Mucosa of rectum (tissue), 2 donors: ENCODE measurements around the gene KCMF1.

Experiments
- H3K27ac ChIP-seq, 2 donors: one replicate each; pipeline ENCODE4 v1.7.0; 2013; ENCODE audit warnings: inconsistent platforms in 2 of 2, low read depth in 2 of 2, low read length in 2 of 2
- H3K27me3 ChIP-seq, 2 donors: one replicate each; pipeline ENCODE4 v1.7.0; 2013; ENCODE audit warnings: low read length in 2 of 2; ENCODE audit not compliant: control insufficient read depth in 2 of 2, insufficient read depth in 2 of 2
- H3K36me3 ChIP-seq, 2 donors: one replicate each; pipeline ENCODE4 v1.7.0; 2013; ENCODE audit warnings: low read length in 2 of 2; ENCODE audit not compliant: control insufficient read depth in 2 of 2, insufficient read depth in 2 of 2
- H3K4me1 ChIP-seq, 2 donors: one replicate each; pipeline ENCODE4 v1.7.0; 2013; ENCODE audit warnings: low read length in 2 of 2, mild to moderate bottlenecking in 1 of 2; ENCODE audit not compliant: control insufficient read depth in 2 of 2, insufficient read depth in 2 of 2
- H3K4me3 ChIP-seq, 2 donors: one replicate each; pipeline ENCODE4 v1.7.0; 2013; ENCODE audit warnings: low read length in 2 of 2
- H3K9ac ChIP-seq, 2 donors: one replicate each; pipeline ENCODE4 v1.7.0; 2013; ENCODE audit warnings: low read length in 2 of 2, low read depth in 1 of 2, mild to moderate bottlenecking in 1 of 2
- H3K9me3 ChIP-seq, 2 donors: one replicate each; pipeline ENCODE4 v1.7.0; 2013; ENCODE audit warnings: low read length in 2 of 2; ENCODE audit not compliant: control insufficient read depth in 2 of 2
- donor health status: healthy.
- donor health status: Normal muscosa, but diverticular disease.

KCMF1 gene

GRCh38 chr2:85073033-85073432 is 102.1 kb downstream of the KCMF1 start:
- Histone ChIP-seq H3K9ac (no peak overlapping the region), H3K36me3 (no peaks in the 10 kb centered on the region), H3K4me1 (no peaks in the 10 kb centered on the region), H3K27ac (no peak overlapping the region), H3K27me3 (no peaks in the 10 kb centered on the region), H3K4me3 (no peak overlapping the region), H3K9me3 (no peaks in the 10 kb centered on the region)

- Histone ChIP-seq H3K9ac (no peak overlapping the region), H3K36me3 (no peaks in the 10 kb centered on the region), H3K4me1 (no peaks in the 10 kb centered on the region), H3K27ac (no peak overlapping the region), H3K4me3 (no peak overlapping the region), H3K27me3 (no peaks in the 10 kb centered on the region), H3K9me3 (no peaks in the 10 kb centered on the region)
Observed at GRCh38 chr2:85076618-85077274, 105.8 kb downstream of the KCMF1 start.

GRCh38 chr2:85077859-85078419 is 107.0 kb downstream of the KCMF1 start:
- no peaks in the 10 kb centered on the region for H3K4me1 ChIP-seq
- H3K27me3 ChIP-seq, result no peaks in the 10 kb centered on the region
- H3K36me3 ChIP-seq, result no peaks in the 10 kb centered on the region
- H3K9me3 ChIP-seq, result no peaks in the 10 kb centered on the region
- no peak overlapping the region for H3K9ac ChIP-seq
- H3K27ac ChIP-seq, result no peak overlapping the region
- H3K4me3 ChIP-seq, result no peak overlapping the region

GRCh38 chr2:85078536-85078935 is 107.6 kb downstream of the KCMF1 start:
- Histone ChIP-seq H3K36me3 (no peaks in the 10 kb centered on the region), H3K9me3 (no peaks in the 10 kb centered on the region), H3K27ac (no peak overlapping the region), H3K9ac (no peak overlapping the region), H3K27me3 (peaks cover 0 to 3% of the 10 kb centered on the region in 2 donors), H3K4me3 (no peak overlapping the region), H3K4me1 (no peaks in the 10 kb centered on the region)

DNA sequence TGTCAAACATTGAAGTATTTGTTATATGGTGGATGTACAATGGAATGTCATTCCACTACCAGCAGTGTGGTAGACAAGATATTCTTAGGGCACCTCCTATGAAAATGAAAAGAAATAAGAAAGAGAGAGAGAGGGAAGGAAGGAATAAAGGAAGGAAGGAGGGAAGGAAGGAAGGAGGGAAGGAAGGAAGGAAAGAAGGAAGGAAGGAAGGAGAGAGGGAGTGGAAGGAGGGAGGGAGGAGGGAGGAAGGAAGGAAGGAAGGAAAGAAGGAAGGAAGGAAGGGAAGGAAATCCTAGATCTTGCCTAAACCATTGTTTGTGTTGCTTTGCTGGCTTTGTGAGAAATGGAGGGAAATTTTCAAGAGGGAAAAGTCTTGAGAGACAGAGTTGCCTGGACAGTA is 112.1 kb downstream of the KCMF1 start:
- no peak overlapping the region for H3K27ac ChIP-seq
- H3K9me3 ChIP-seq, result no peaks in the 10 kb centered on the region
- no peak overlapping the region for H3K9ac ChIP-seq
- H3K27me3 ChIP-seq, result peaks cover 0 to 3% of the 10 kb centered on the region in 2 donors
- no peaks in the 10 kb centered on the region for H3K4me1 ChIP-seq
- no peaks in the 10 kb centered on the region for H3K36me3 ChIP-seq
- no peak overlapping the region for H3K4me3 ChIP-seq

DNA sequence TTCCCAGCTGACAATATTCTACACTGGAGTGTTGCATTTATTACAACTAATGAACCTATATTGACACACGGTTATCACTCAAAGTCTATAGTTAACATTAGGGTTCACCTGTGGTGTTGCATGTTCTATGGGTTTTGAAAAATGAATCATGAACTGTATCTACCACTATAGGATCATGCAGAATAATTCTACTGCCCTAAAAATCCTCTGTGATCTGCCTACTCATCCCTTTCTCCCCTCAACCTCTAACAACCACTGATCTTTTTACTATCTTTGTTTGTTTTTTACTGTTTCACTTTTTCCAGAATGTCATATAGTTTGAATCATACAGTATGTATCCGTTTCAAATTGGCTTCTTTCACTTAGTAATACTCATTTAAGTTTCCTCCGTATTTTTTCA is 114.6 kb downstream of the KCMF1 start:
- H3K9me3 ChIP-seq, result no peaks in the 10 kb centered on the region
- no peak overlapping the region for H3K4me3 ChIP-seq
- H3K36me3 ChIP-seq, result no peaks in the 10 kb centered on the region
- no peak overlapping the region for H3K9ac ChIP-seq
- H3K4me1 ChIP-seq, result no peaks in the 10 kb centered on the region
- H3K27ac ChIP-seq, result no peak overlapping the region
- peaks cover 0 to 3% of the 10 kb centered on the region in 2 donors for H3K27me3 ChIP-seq

DNA sequence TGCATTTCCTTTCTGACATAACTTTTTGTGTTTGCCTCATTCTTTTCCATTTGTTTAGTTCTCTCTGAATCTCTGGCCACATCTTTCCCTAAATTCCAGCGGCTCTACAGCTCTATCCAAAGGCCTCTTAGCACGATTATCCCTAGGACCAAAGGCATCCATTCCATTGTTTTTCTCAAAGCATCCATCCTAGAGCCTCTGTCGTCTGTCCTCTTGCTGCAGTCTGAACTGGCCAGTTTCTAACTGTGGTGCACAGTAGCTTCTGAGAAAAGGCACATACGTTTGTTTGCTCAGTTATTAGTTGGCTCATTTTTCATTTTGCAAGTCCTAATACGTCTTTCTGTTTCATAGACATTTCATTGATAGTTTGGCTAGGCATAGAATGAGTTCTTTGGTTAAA is 116.6 kb downstream of the KCMF1 start:
- H3K27ac ChIP-seq, result no peak overlapping the region
- no peaks in the 10 kb centered on the region for H3K9me3 ChIP-seq
- no peak overlapping the region for H3K4me3 ChIP-seq
- peaks cover 0 to 3% of the 10 kb centered on the region in 2 donors for H3K27me3 ChIP-seq
- H3K4me1 ChIP-seq, result no peaks in the 10 kb centered on the region
- H3K9ac ChIP-seq, result no peak overlapping the region
- no peaks in the 10 kb centered on the region for H3K36me3 ChIP-seq

GRCh38 chr2:85088921-85089320 is 118.0 kb downstream of the KCMF1 start:
- no peak overlapping the region for H3K4me3 ChIP-seq
- H3K27ac ChIP-seq, result no peak overlapping the region
- no peaks in the 10 kb centered on the region for H3K27me3 ChIP-seq
- H3K9me3 ChIP-seq, result no peaks in the 10 kb centered on the region
- H3K4me1 ChIP-seq, result no peaks in the 10 kb centered on the region
- H3K9ac ChIP-seq, result no peak overlapping the region
- no peaks in the 10 kb centered on the region for H3K36me3 ChIP-seq

GRCh38 chr2:85089585-85089984 is 118.6 kb downstream of the KCMF1 start:
- Histone ChIP-seq H3K4me1 (no peaks in the 10 kb centered on the region), H3K4me3 (no peak overlapping the region), H3K27me3 (no peaks in the 10 kb centered on the region), H3K27ac (no peak overlapping the region), H3K36me3 (no peaks in the 10 kb centered on the region), H3K9me3 (no peaks in the 10 kb centered on the region), H3K9ac (no peak overlapping the region)

GRCh38 chr2:85091838-85092237 is 120.9 kb downstream of the KCMF1 start:
- H3K4me1 ChIP-seq, result no peaks in the 10 kb centered on the region

More at GRCh38 chr2:85091838-85092237, 120.9 kb downstream of the KCMF1 start:
- no peak overlapping the region for H3K4me3 ChIP-seq
- H3K27me3 ChIP-seq, result no peaks in the 10 kb centered on the region
- no peak overlapping the region for H3K9ac ChIP-seq
- no peak overlapping the region for H3K27ac ChIP-seq
- no peaks in the 10 kb centered on the region for H3K9me3 ChIP-seq
- H3K36me3 ChIP-seq, result no peaks in the 10 kb centered on the region
